SU-DHL-6 (cell line): ENCODE results near the gene OGDH.

Experiments
- H2AFZ ChIP-seq: fragments of 200-600 bp; sonication (generic); 2 replicates; pipeline ENCODE4 v1.6.1; 2014; ENCODE audit warnings: low read depth, mild to moderate bottlenecking, moderate library complexity, mixed read lengths, antibody characterized with exemption, low read length; ENCODE audit not compliant: severe bottlenecking
- H3F3A ChIP-seq: fragments of 200-600 bp; shearing (Covaris generic); 2 replicates; pipeline ENCODE4 v1.6.0; 2016; ENCODE audit warnings: antibody characterized with exemption, mild to moderate bottlenecking; ENCODE audit not compliant: insufficient read depth
- H3K27ac ChIP-seq: fragments of 200-600 bp; sonication (generic); 2 replicates; pipeline ENCODE4 v1.5.1; 2016; ENCODE audit warnings: low read depth, mild to moderate bottlenecking, low read length, moderate library complexity, mixed read lengths
- H3K27me3 ChIP-seq: fragments of 200-600 bp; sonication (generic), shearing (Covaris generic); 2 replicates; pipeline ENCODE4 v1.6.0; 2014; ENCODE audit warnings: mild to moderate bottlenecking, low read length
- H3K36me3 ChIP-seq: fragments of 200-600 bp; sonication (generic); 2 replicates; pipeline ENCODE4 v1.6.1; 2014; ENCODE audit warnings: mild to moderate bottlenecking, low read length, mixed read lengths
- H3K4me2 ChIP-seq: fragments of 300-600, 200-600 bp; shearing (Covaris generic), sonication (generic); 2 replicates; pipeline ENCODE4 v1.6.0; 2014; ENCODE audit warnings: low read length, low read depth, mild to moderate bottlenecking; ENCODE audit not compliant: poor library complexity, severe bottlenecking
- H3K4me3 ChIP-seq: fragments of 200-600 bp; sonication (generic); 2 replicates; pipeline ENCODE4 v1.5.1; 2014; ENCODE audit warnings: antibody characterized with exemption, low read length, mild to moderate bottlenecking, mixed read lengths; ENCODE audit not compliant: insufficient read depth, poor library complexity, severe bottlenecking
- H3K79me2 ChIP-seq: fragments of 200-600 bp; sonication (generic); 2 replicates; pipeline ENCODE4 v1.6.1; 2014; ENCODE audit warnings: mild to moderate bottlenecking, low read length, moderate library complexity; ENCODE audit not compliant: insufficient read depth
- H3K9ac ChIP-seq: fragments of 200-600 bp; sonication (generic); 2 replicates; pipeline ENCODE4 v1.7.0; 2014; ENCODE audit warnings: mild to moderate bottlenecking, low read length
- H3K9me2 ChIP-seq: fragments of 200-600 bp; sonication (generic); replicated peaks from 2 replicates; pipeline ENCODE4 v1.6.1; 2014; ENCODE audit warnings: low read length; ENCODE audit not compliant: insufficient read depth
- H3K9me3 ChIP-seq: fragments of 200-600 bp; sonication (generic); 2 replicates; pipeline ENCODE4 v1.6.1; 2014; ENCODE audit warnings: low read length, mixed read lengths; ENCODE audit not compliant: insufficient read depth
- H4K20me1 ChIP-seq: fragments of 200-600 bp; sonication (generic); 2 replicates; pipeline ENCODE4 v1.6.1; 2014; ENCODE audit warnings: low read depth, mild to moderate bottlenecking, antibody characterized with exemption, low read length, moderate library complexity, mixed read lengths
- EZH2phosphoT487 ChIP-seq: fragments of 200-600 bp; sonication (generic), shearing (Covaris generic); conservative IDR thresholded peaks from 2 replicates; pipeline ENCODE4 v1.6.1; 2018; ENCODE audit warnings: mild to moderate bottlenecking, antibody characterized with exemption, low read length, moderate library complexity, mixed read lengths
- TF ChIP-seq, protein P1 (sequence below): fragments of 200-600 bp; sonication (generic); IDR thresholded peaks from one replicate; pipeline ENCODE4 v1.5.1; 2017; ENCODE audit warnings: antibody characterized with exemption, mild to moderate bottlenecking, low read length, moderate library complexity; ENCODE audit not compliant: insufficient read depth, poor library complexity, severe bottlenecking

Gene OGDH

GRCh38 chr7:44618753-44619152 is 12.3 kb downstream of the OGDH start:
- H4K20me1 ChIP-seq: peaks cover 19% of the 10 kb centered on the region
- no peak overlapping the region for H3K4me3 ChIP-seq
- H3K36me3 ChIP-seq: no peaks in the 10 kb centered on the region
- H3K4me2 ChIP-seq: no peak overlapping the region
- no peaks in the 10 kb centered on the region for H3K9me2 ChIP-seq
- H3K79me2 ChIP-seq: peaks cover 97% of the 10 kb centered on the region
- H2AFZ ChIP-seq: no peak overlapping the region
- TF ChIP-seq, protein P1, sequence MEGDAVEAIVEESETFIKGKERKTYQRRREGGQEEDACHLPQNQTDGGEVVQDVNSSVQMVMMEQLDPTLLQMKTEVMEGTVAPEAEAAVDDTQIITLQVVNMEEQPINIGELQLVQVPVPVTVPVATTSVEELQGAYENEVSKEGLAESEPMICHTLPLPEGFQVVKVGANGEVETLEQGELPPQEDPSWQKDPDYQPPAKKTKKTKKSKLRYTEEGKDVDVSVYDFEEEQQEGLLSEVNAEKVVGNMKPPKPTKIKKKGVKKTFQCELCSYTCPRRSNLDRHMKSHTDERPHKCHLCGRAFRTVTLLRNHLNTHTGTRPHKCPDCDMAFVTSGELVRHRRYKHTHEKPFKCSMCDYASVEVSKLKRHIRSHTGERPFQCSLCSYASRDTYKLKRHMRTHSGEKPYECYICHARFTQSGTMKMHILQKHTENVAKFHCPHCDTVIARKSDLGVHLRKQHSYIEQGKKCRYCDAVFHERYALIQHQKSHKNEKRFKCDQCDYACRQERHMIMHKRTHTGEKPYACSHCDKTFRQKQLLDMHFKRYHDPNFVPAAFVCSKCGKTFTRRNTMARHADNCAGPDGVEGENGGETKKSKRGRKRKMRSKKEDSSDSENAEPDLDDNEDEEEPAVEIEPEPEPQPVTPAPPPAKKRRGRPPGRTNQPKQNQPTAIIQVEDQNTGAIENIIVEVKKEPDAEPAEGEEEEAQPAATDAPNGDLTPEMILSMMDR: no peak
- TF ChIP-seq EZH2phosphoT487: no peak
- H3F3A ChIP-seq: no peaks in the 10 kb centered on the region
- H3K9me3 ChIP-seq: no peaks in the 10 kb centered on the region
- H3K9ac ChIP-seq: no peak overlapping the region
- no peak overlapping the region for H3K27ac ChIP-seq
- H3K27me3 ChIP-seq: no peaks in the 10 kb centered on the region

- H3K79me2 ChIP-seq: peaks cover 96% of the 10 kb centered on the region
- TF ChIP-seq, protein P1: no peak
- no peak for TF ChIP-seq EZH2phosphoT487
- H3F3A ChIP-seq: no peaks in the 10 kb centered on the region
- no peaks in the 10 kb centered on the region for H3K9me3 ChIP-seq
- no peaks in the 10 kb centered on the region for H3K27me3 ChIP-seq
- H3K9me2 ChIP-seq: no peaks in the 10 kb centered on the region
- H3K9ac ChIP-seq: no peak overlapping the region
- H4K20me1 ChIP-seq: peaks cover 12% of the 10 kb centered on the region
- H3K27ac ChIP-seq: no peak overlapping the region
- H3K4me2 ChIP-seq: no peak overlapping the region
- no peak overlapping the region for H2AFZ ChIP-seq
- peaks cover 10% of the 10 kb centered on the region; the same call in 1 of the 2 replicates for H3K36me3 ChIP-seq
- H3K4me3 ChIP-seq: no peak overlapping the region
Observed at GRCh38 chr7:44621034-44621749, 14.8 kb downstream of the OGDH start.

DNA sequence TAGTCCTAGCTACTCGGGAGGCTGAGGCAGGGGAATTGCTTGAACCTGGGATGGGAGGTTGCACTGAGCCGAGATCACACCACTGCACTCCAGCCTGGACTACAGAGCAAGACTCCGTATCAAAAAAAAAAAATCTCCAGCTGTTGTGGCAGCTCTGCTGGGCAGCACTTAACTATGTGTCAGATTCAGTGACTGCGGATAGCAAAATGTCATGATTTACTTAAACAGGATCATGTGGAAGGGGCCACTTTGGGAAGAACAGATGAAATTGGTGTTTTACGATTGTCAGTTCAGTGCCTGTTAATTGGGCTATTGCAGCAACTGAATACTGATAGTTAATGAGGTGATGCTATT is 15.3 kb downstream of the OGDH start:
- TF ChIP-seq EZH2phosphoT487: no peak
- TF ChIP-seq, protein P1: no peak
- no peaks in the 10 kb centered on the region for H3K9me2 ChIP-seq
- H4K20me1 ChIP-seq: peaks cover 12% of the 10 kb centered on the region
- H3K9me3 ChIP-seq: no peaks in the 10 kb centered on the region
- no peak overlapping the region for H3K27ac ChIP-seq
- H3K27me3 ChIP-seq: no peaks in the 10 kb centered on the region
- H3K36me3 ChIP-seq: peaks cover 10% of the 10 kb centered on the region; the same call in 1 of the 2 replicates
- H3K4me3 ChIP-seq: no peak overlapping the region
- H3K4me2 ChIP-seq: no peak overlapping the region
- no peak overlapping the region for H2AFZ ChIP-seq
- H3K9ac ChIP-seq: no peak overlapping the region
- H3F3A ChIP-seq: no peaks in the 10 kb centered on the region
- H3K79me2 ChIP-seq: peaks cover 93% of the 10 kb centered on the region
